Lower leg skin (tissue), 4 donors: ENCODE data around the gene DNASE1. TPM values are rescaled to one million over a fixed set of nuclear protein-coding genes. Genes with fewer than 3 reads are reported as not detected.
"Not testable (repeated sequence)": the region's sequence is repeated elsewhere in the genome, so short reads cannot be mapped to it uniquely, and the experiment has no call there.

Experiments
- DNase-seq, 2 donors: peaks; one replicate each; pipeline ENCODE4 v3.0.0-alpha.2; 2019; ENCODE audit warnings: low spot score in 2 of 2
- H3K4me3 ChIP-seq: fragments of 200-600 bp; sonication (generic); 2 replicates; pipeline ENCODE4 v1.5.1; 2017; ENCODE audit warnings: mild to moderate bottlenecking, low read depth; ENCODE audit not compliant: poor library complexity, severe bottlenecking
- POLR2A ChIP-seq, 2 donors: fragments of 450-650 bp; IDR thresholded peaks; one replicate each; pipeline ENCODE4 v1.6.1; 2016 to 2017; ENCODE audit warnings: antibody characterized with exemption in 2 of 2, mild to moderate bottlenecking in 1 of 2, moderate library complexity in 1 of 2
- WGBS, 2 donors: methylation state at CpG; one replicate each; pipeline ENCODE4 v1.1.5; 2018; 5-methylcytosine and 5-hydroxymethylcytosine counted together
- intact Hi-C: fragments of 100-400 bp; cut with DNase I; formaldehyde crosslinking; loops from one replicate; pipeline ENCODE4 v1.15.0; 2023; ENCODE audit warnings: low total_unique reads
- total RNA-seq, 4 donors: library from RNA; depleted of rRNA; stranded (reverse); fragments of >200 nt; gene quantifications; one replicate each; pipeline ENCODE4 v1.1.0, GENCODE V29; 2016
- TF ChIP-seq, protein P1 (sequence below), 3 donors: fragments of 450-650 bp; IDR thresholded peaks; one replicate each; pipeline ENCODE4 v1.5.1; 2016; ENCODE audit warnings: antibody characterized with exemption in 3 of 3, mild to moderate bottlenecking in 3 of 3, moderate library complexity in 2 of 3

DNASE1 gene
- total RNA-seq, 4 donors from 2014 or later, result 11.0 to 25.1 (median 14.2) TPM

- H3K4me3 ChIP-seq, result no peak overlapping the region
- TF ChIP-seq, protein P1, sequence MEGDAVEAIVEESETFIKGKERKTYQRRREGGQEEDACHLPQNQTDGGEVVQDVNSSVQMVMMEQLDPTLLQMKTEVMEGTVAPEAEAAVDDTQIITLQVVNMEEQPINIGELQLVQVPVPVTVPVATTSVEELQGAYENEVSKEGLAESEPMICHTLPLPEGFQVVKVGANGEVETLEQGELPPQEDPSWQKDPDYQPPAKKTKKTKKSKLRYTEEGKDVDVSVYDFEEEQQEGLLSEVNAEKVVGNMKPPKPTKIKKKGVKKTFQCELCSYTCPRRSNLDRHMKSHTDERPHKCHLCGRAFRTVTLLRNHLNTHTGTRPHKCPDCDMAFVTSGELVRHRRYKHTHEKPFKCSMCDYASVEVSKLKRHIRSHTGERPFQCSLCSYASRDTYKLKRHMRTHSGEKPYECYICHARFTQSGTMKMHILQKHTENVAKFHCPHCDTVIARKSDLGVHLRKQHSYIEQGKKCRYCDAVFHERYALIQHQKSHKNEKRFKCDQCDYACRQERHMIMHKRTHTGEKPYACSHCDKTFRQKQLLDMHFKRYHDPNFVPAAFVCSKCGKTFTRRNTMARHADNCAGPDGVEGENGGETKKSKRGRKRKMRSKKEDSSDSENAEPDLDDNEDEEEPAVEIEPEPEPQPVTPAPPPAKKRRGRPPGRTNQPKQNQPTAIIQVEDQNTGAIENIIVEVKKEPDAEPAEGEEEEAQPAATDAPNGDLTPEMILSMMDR (IDR thresholded peaks at IDR 0.05), result no peak
- no peak for TF ChIP-seq POLR2A (IDR thresholded peaks at IDR 0.05)
- WGBS, 2 donors, result 83% methylated on average over 14 of the region's 14 CpGs
- DNase-seq, result peak in 1 of 2 donors; percentile 75
- intact Hi-C loops, result no loop called here
Observed at GRCh38 chr16:3652373-3653195, 1.9 kb upstream of the DNASE1 start.

DNA sequence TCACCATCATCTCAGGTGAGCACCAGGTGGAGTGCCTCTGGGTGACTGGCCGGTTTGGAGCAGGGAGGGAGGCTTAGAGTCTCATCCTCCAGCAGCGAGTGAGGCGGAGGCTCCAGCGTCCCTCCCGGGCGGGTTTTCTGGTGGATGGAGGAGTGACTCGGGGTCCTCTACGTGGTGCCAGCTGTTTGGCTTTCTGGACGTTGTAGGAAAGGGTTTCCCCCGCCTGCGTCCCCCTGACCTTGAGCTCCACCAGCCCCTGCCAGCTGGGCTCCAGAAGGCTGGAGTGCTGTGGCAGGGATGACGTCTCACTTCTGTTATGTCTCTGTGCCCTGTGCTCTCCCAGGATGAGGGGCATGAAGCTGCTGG, 522 bp downstream of the DNASE1 start:
- H3K4me3 ChIP-seq, result no peak overlapping the region
- 84 to 86% methylated on average over 12 of the region's 12 CpGs for WGBS, 2 donors
- intact Hi-C loops, result no loop called here
- DNase-seq, result no peak
- TF ChIP-seq, protein P1 (IDR thresholded peaks at IDR 0.05), result no peak
- TF ChIP-seq POLR2A (IDR thresholded peaks at IDR 0.05), result no peak

DNA sequence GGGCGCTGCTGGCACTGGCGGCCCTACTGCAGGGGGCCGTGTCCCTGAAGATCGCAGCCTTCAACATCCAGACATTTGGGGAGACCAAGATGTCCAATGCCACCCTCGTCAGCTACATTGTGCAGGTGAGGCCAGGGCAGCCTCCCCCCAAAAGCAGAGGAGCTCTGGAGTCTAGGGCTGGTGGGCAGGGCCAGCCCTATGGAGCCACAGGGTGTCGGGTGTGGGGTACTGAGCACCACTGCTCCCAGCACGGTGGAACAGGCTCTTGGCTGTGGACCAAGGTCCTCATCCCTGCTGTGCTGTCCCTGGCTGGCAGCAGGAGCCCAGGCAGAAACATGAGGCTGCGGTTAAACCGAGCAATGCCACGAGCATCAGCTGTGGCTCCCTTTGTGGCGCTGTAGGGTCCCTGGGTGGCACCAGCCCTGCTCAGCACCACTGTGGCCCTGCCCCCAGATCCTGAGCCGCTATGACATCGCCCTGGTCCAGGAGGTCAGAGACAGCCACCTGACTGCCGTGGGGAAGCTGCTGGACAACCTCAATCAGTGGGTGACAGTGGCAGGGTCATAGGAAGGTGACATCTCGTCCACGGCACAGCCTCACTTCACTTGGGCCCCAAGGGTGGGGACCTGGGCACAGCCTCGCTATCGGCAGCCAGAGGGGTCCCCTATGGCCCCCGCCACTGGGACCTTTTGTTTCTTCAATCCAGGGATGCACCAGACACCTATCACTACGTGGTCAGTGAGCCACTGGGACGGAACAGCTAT, 1.1 kb downstream of the DNASE1 start:
- TF ChIP-seq, protein P1 (IDR thresholded peaks at IDR 0.05), result no peak
- no peak for TF ChIP-seq POLR2A (IDR thresholded peaks at IDR 0.05)
- intact Hi-C loops, result no loop called here
- H3K4me3 ChIP-seq, result no peak overlapping the region
- 91% methylated on average over 16 to 20 of the region's 21 CpGs for whole genome bisulfite sequencing, 2 donors
- DNase-seq, result no peak

DNA sequence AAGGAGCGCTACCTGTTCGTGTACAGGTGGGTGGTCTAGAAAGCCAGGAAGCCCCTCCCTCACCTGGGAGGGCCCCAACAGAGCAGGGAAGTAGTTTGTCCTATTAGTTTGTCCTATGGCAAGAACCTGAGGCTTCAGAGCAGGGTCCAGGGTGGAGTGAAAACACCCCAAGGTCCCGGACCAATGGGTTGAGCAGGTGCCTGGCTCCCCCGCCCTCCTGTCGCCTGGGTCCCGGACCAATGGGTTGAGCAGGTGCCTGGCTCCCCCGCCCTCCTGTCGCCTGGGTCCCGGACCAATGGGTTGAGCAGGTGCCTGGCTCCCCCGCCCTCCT, 1.6 kb downstream of the DNASE1 start:
- 84 to 94% methylated on average over 3 to 7 of the region's 10 CpGs for WGBS, 2 donors
- intact Hi-C loops, H3K4me3 ChIP-seq, DNase-seq: not testable (repeated sequence)

- TF ChIP-seq, protein P1 (IDR thresholded peaks at IDR 0.05), result no peak
- no peak for TF ChIP-seq POLR2A (IDR thresholded peaks at IDR 0.05)
- intact Hi-C loops, result no loop called here
- no peak overlapping the region for H3K4me3 ChIP-seq
- WGBS, 2 donors, result 85 to 90% methylated on average over 31 to 41 of the region's 42 CpGs
- DNase-seq, result no peak
Observed at GRCh38 chr16:3656491-3657468, 2.3 kb downstream of the DNASE1 start.
